ENCODE measurements around the gene MIER2. TPM values are rescaled to one million over a fixed set of nuclear protein-coding genes. Genes with fewer than 3 reads are reported as not detected.

The MIER2 gene
- total RNA-seq, 2 donors from 2014 or later, result 13.1 to 13.8 TPM

DNA sequence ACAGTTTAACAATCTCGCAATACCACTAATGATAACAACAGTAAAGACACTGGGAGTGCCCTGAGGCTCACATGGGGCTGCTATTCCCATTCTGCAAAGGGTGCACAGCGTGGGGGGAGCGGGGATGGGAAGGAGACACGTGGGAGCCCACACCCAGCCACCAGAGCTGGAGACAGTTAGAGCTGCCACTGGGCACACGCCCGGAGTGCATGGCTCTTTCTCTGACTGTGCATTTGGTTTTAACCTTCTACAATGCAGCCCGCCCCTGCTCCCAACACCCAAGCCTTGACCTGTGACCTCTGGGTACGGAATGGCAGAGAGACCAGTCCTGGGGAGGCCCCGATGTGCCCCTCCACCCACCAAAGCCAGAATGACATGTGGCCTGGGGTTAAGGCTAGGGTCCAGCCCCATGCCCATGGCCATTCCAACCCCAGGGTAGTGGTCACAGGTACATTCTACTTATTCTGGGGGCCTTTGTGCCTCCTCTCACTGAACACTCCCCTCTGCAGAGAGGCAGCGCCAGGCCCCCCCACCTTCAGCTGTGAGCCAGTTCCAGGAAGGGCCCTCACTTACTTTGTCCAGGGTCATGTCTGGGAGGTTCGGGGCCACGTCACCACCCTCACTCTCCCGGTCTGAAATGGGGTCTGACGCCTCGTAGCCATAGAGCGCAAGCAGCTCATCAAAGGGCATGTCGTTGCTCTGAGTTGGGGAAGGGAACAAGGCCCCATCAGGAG, 17.1 kb downstream of the MIER2 start:
- Mint-ChIP-seq H3K36me3 (ENCODE audit: low read depth) (peaks cover 2% of the 10 kb centered on the region), H3K4me3 (no peak overlapping the region), H3K27me3 (no peaks in the 10 kb centered on the region), H3K4me1 (no peaks in the 10 kb centered on the region), H3K27ac (no peak overlapping the region)
- no peaks in the 10 kb centered on the region for H3K9me3 ChIP-seq (ENCODE audit: control insufficient read depth, low read length, poor library complexity, severe bottlenecking)
- DNase-seq, result no peak
- ATAC-seq, result no peak

DNA sequence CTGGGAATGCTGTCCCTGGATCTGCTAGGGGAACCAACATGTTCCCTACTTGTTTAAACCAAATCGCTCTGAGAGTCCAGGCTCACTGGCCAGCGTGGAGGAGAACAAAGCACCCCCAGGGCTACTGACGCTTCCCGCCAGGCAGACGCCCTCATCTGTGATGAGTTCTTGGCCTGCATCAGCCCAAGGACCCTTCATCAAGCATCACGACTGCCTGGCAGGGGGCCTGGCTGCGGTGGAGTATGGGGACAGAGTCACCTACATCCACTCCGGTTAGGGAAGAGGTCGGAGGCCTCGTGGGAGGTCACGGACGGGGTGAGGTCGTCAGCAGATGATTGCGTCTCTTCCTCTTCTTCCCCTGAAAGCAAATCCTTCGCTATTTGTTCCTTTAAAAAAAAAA, 17.7 kb downstream of the MIER2 start:
- H3K4me3 Mint-ChIP-seq, result no peak overlapping the region
- DNase-seq (no peak), ATAC-seq (no peak)
- peaks cover 2% of the 10 kb centered on the region for H3K36me3 Mint-ChIP-seq (ENCODE audit: low read depth)
- no peaks in the 10 kb centered on the region for H3K9me3 ChIP-seq (ENCODE audit: control insufficient read depth, low read length, poor library complexity, severe bottlenecking)
- H3K27me3 Mint-ChIP-seq, result no peaks in the 10 kb centered on the region
- no peak overlapping the region for H3K27ac Mint-ChIP-seq
- H3K4me1 Mint-ChIP-seq, result no peaks in the 10 kb centered on the region

DNA sequence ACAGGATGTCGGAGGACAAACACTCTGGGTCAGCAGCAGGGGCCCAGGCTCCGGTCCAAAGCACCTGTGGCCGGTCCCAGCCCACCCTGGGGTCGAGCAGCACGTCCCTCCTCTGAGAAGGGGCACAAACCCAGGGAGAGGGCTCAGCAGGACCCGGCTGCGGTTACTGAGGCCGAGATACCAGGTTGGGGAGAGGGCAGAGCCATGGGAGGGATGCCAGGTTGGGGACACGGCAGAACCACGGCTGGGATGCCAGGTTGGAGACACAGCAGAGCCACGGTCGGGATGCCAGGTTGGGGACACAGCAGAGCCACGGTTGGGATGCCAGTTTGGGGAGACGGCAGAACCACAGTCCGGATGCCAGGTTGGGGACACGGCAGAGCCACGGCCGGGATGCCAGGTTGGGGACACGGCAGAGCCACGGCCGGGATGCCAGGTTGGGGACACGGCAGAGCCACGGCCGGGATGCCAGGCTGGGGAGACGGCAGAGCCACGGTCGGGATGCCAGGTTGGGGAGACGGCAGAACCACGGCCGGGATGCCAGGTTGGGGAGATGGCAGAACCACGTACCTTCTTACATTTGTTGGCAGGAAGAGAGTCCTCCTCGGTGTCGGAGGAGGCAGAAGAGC, 18.5 kb downstream of the MIER2 start:
- H3K9me3 ChIP-seq (ENCODE audit: control insufficient read depth, low read length, poor library complexity, severe bottlenecking), result no peaks in the 10 kb centered on the region
- H3K4me1 Mint-ChIP-seq, result no peaks in the 10 kb centered on the region
- peaks cover 2% of the 10 kb centered on the region for H3K36me3 Mint-ChIP-seq (ENCODE audit: low read depth)
- no peak overlapping the region for H3K4me3 Mint-ChIP-seq
- no peaks in the 10 kb centered on the region for H3K27me3 Mint-ChIP-seq
- DNase-seq (no peak), ATAC-seq (no peak)
- H3K27ac Mint-ChIP-seq, result no peak overlapping the region

DNA sequence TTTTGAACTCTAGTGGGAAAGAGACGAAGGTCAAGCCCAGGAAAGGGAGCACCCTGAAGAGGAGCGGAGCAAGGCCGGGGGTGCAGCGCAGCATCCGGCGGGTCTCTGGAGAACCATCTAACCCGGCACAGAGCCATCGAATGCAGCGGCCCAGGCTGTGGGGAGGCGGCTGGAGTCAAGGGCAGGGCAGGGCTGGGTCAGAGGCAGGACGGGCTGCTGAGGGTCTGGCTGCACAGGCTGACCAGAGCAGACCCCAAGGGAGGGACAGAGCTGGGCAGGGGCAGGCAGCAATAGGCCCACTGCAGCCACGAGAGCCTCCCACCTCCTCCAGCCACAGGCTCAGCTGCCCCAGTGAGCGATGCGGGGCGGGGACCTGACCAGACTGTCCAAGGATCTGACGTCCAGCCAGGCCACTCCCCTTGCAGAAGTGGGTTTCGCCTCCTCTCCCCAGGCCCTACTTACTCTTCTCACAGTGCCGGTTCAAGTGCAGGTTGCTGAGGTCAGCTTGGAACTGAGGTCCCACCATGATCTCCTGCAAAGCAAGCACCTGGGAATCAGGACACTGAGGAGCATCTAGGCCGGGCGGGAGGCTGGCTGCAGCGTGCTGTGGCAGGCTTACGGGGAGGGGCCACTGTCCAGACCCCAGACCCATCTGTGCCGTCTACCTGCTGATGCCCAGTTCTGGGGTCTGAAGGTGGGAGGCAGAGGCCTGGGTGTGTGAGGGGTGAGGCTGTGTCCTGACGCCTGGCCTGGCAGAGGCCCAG, 19.2 kb downstream of the MIER2 start:
- Mint-ChIP-seq H3K27me3 (no peaks in the 10 kb centered on the region), H3K27ac (no peak overlapping the region), H3K4me3 (no peak overlapping the region), H3K36me3 (ENCODE audit: low read depth) (peaks cover 2% of the 10 kb centered on the region), H3K4me1 (no peaks in the 10 kb centered on the region)
- DNase-seq (no peak), ATAC-seq (no peak)
- H3K9me3 ChIP-seq (ENCODE audit: control insufficient read depth, low read length, poor library complexity, severe bottlenecking), result no peaks in the 10 kb centered on the region

DNA sequence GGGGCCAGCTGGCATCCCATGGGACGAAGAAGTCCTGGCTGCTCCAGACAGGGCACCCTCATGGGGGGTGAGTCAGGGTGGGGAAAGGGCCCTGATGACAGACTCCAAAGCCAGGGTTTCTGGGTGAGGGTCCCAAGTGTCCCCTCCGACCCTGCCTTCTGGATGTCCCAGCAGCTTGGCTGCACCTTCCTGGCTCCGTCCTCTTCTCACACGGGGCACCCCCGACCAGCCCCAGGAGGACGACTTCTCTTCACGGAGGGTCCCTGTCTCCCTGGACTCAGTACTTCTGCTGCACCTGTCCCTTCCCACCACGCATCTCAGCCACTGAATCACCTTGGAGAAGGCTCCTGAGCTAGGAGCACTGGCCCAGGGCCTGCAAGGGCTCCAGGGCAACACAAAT, 19.9 kb downstream of the MIER2 start:
- Mint-ChIP-seq H3K4me3 (no peak overlapping the region), H3K27me3 (no peaks in the 10 kb centered on the region), H3K27ac (no peak overlapping the region), H3K4me1 (no peaks in the 10 kb centered on the region), H3K36me3 (ENCODE audit: low read depth) (peaks cover 2% of the 10 kb centered on the region)
- ATAC-seq, result no peak
- no peaks in the 10 kb centered on the region for H3K9me3 ChIP-seq (ENCODE audit: control insufficient read depth, low read length, poor library complexity, severe bottlenecking)
- no peak for DNase-seq

DNA sequence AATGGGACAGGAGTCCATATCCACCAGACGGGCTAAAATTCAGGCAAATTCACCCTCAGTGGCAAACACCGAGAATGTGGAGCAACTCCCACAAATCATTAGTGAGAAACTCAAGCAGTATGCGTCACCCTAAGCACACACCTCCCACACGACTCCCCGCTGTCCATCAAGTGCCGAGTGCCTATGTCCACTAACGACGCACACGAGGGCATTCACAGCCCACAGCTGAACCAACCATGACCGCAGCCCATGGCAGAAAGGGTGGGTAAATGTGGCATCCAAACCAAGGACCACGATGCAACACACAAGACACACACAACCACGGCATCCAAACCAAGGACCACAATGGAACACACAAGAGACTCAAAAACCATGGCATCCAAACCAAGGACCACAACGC, 22.0 kb downstream of the MIER2 start:
- ATAC-seq (no peak), DNase-seq (no peak)
- H3K4me1 Mint-ChIP-seq, result peaks cover 4% of the 10 kb centered on the region
- H3K9me3 ChIP-seq (ENCODE audit: control insufficient read depth, low read length, poor library complexity, severe bottlenecking), result no peaks in the 10 kb centered on the region
- peaks cover 4% of the 10 kb centered on the region for H3K36me3 Mint-ChIP-seq (ENCODE audit: low read depth)
- no peaks in the 10 kb centered on the region for H3K27me3 Mint-ChIP-seq
- H3K4me3 Mint-ChIP-seq, result no peak overlapping the region
- no peak overlapping the region for H3K27ac Mint-ChIP-seq

DNA sequence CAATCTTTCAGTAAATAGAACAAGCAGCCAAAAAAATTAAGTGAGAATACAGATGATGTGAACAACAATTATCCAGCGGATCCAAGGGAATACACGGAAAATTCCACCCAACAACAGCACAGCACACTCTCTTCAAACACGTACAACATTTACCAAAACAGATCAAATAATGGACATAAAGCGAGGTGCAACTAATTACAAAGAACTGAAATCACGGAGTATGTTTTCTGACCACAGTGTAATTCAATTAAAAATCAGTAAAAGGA, 26.2 kb downstream of the MIER2 start:
- Mint-ChIP-seq H3K4me1 (peaks cover 4% of the 10 kb centered on the region), H3K4me3 (peak overlapping the region; percentile 37), H3K36me3 (ENCODE audit: low read depth) (peaks cover 7% of the 10 kb centered on the region), H3K27ac (no peak overlapping the region), H3K27me3 (no peaks in the 10 kb centered on the region)
- no peak for ATAC-seq
- no peaks in the 10 kb centered on the region for H3K9me3 ChIP-seq (ENCODE audit: control insufficient read depth, low read length, poor library complexity, severe bottlenecking)
- DNase-seq, result no peak

DNA sequence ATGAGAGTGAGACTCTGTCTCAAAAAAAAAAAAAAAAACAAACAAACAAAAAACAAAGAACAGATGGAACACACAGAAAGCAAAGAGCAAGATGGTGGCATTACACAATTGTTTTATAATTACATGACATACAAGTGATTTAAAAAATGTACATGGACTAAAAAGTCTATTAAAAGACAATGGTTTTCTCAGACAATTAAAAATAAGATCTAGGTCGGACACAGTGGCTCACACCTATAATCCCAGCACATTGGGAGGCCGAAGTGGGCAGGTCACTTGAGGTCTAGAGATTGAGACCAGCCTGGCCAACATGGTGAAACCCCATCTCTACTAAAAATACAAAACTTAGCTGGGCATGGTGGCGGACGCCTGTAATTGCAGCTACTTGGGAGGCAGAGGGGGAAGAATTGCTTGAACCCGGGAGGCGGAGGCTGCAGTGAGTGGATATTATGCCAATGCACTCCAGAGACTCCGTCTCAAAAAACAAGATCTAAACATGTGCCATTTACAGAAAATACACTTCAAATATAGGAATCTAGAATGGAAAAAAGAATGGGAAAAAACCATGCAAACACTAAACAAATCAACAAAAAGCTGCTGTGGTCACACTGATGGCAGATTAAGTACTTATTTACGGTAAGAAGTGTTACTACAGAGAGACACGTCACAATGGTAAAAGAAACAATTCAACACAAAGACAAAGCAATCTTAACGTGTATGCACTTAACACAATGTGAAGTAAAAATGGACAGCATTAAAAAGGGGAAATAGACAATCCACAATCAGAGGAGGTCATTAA, 26.7 kb downstream of the MIER2 start:
- Mint-ChIP-seq H3K4me1 (peaks cover 4% of the 10 kb centered on the region), H3K36me3 (ENCODE audit: low read depth) (peaks cover 7% of the 10 kb centered on the region), H3K27ac (no peak overlapping the region), H3K4me3 (no peak overlapping the region), H3K27me3 (no peaks in the 10 kb centered on the region)
- no peaks in the 10 kb centered on the region for H3K9me3 ChIP-seq (ENCODE audit: control insufficient read depth, low read length, poor library complexity, severe bottlenecking)
- ATAC-seq (no peak), DNase-seq (no peak)

DNA sequence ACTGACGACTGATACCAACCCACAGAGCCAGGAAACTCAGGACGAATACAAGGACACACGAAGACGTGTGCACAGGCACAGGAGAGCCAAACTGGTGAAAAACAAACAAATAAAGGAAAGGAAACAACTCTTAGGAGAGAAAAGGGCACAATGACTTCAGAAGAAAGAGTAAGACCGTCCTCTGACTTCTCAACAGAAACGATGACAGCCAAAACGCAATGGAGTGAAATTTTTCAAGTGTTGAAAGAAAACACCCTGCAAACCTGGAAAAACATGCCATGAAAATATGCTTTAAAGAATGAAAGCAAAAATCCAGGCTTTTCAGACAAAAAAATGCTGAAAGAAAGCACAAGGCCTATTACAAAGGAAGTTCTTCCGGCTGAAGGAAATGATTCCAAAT, 28.8 kb downstream of the MIER2 start:
- Mint-ChIP-seq H3K27me3 (no peaks in the 10 kb centered on the region), H3K36me3 (ENCODE audit: low read depth) (peaks cover 7% of the 10 kb centered on the region), H3K4me1 (peaks cover 4% of the 10 kb centered on the region), H3K27ac (no peak overlapping the region), H3K4me3 (no peak overlapping the region)
- no peak for DNase-seq
- ATAC-seq, result no peak
- H3K9me3 ChIP-seq (ENCODE audit: control insufficient read depth, low read length, poor library complexity, severe bottlenecking), result no peaks in the 10 kb centered on the region

DNA sequence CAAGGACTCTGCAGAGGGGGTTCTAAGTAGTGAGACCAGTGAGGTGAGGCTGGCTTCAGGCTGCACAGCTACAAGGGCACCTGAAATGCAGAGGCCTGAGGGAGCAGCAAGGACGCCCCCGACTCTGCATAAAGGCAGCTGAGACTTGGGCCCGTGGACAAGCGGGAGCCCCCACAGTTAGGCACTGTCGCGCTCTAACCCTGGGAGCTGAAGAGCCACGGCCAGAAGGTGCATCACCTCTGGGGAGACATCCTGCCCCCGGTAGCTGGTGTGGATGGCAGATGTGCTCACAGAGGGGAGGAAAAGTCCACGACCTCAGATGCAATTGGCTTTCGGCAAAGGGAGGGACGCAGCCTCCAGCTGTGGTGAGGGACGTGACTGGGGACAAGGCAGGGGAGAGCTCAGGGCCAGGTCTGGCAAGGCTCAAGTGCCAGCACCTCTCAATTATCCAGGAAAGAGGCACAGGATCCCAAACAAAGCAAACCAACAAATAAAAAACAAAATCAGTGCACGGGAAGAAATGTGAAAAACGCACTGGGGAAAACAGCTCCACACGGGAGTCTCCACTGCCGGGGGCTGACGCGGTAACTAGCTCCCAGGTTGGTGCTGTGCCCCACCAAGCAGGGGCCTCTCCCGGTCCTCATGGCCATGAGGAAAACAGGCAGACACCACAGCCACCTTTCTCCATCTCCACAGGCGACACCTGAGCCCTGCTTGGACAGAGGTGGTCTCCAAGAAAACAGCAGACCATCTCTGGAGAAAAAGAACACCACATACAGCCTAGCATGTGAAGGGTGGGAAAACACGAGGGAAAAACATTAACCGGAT, 30.4 kb downstream of the MIER2 start:
- no peaks in the 10 kb centered on the region for H3K9me3 ChIP-seq (ENCODE audit: control insufficient read depth, low read length, poor library complexity, severe bottlenecking)
- no peak overlapping the region for H3K4me3 Mint-ChIP-seq
- peaks cover 7% of the 10 kb centered on the region for H3K36me3 Mint-ChIP-seq (ENCODE audit: low read depth)
- no peak overlapping the region for H3K27ac Mint-ChIP-seq
- H3K27me3 Mint-ChIP-seq, result no peaks in the 10 kb centered on the region
- DNase-seq (no peak), ATAC-seq (no peak)
- H3K4me1 Mint-ChIP-seq, result peaks cover 4% of the 10 kb centered on the region

DNA sequence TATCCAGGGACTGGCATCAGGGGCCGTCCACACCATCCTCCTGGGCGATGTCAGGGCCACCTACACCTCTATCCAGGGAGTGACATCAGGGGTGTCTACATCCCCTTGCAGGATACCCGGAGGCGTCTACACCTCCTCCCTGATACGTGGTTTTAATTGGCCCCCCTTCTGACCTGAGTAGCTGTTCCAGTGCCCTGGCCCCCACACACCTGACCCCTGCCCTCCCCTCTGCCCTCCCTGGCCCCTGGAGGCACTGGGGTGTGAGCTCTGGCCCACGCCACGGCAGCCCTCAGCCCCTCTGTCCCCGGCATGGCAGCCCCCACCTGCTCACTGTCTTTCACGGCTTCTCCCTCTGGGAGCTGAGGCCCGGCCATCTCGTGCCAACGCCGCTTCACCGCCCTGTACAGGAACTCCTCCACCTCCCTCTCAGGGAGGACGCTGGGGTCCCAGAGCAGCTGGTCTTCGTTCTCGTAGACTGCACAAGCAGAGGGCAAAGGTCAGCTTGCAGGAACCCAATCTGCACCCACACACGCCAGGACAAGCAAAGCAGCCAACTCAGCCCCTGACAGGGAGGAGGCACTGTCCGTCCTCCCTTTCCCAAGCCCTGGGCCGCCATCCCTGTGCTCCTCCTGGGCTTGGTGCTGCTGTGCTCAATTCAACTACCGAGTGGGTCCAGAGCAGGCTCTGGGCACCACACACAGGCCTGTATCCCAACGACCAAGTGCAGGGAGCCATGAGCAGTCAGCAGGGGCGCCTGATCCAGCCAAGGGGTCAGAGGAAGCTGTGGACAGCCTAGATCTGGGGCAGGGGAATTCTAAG, 31.2 kb downstream of the MIER2 start:
- no peaks in the 10 kb centered on the region for H3K27me3 Mint-ChIP-seq
- H3K4me1 Mint-ChIP-seq, result peaks cover 3% of the 10 kb centered on the region
- H3K27ac Mint-ChIP-seq, result no peak overlapping the region
- peaks cover 6% of the 10 kb centered on the region for H3K36me3 Mint-ChIP-seq (ENCODE audit: low read depth)
- DNase-seq (no peak), ATAC-seq (no peak)
- no peak overlapping the region for H3K4me3 Mint-ChIP-seq
- H3K9me3 ChIP-seq (ENCODE audit: control insufficient read depth, low read length, poor library complexity, severe bottlenecking), result no peaks in the 10 kb centered on the region

DNA sequence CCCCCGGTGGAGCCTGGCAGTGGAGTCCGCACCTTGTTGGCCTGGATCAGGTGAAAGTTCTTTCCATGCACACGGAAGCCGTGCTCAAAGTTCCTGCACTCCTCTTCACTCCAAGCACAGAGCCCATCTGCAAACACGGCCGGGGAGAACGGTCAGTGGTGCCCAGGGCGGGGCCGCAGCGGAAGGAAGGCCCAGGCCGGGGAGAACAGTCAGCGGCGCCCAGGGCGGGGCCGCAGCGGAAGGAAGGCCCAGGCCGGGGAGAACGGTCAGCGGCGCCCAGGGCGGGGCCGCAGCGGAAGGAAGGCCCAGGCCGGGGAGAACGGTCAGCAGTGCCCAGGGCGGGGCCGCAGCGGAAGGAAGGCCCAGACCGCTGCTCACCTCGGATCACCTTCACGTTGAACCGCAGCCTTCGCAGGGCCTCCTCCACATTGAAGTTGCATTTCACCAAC, 32.8 kb downstream of the MIER2 start:
- ATAC-seq (no peak), DNase-seq (no peak)
- no peaks in the 10 kb centered on the region for H3K4me1 Mint-ChIP-seq
- peaks cover 3% of the 10 kb centered on the region for H3K36me3 Mint-ChIP-seq (ENCODE audit: low read depth)
- H3K4me3 Mint-ChIP-seq, result no peak overlapping the region
- H3K27me3 Mint-ChIP-seq, result no peaks in the 10 kb centered on the region
- no peaks in the 10 kb centered on the region for H3K9me3 ChIP-seq (ENCODE audit: control insufficient read depth, low read length, poor library complexity, severe bottlenecking)
- H3K27ac Mint-ChIP-seq, result no peak overlapping the region
